Adipocyte (in vitro differentiated cells): ENCODE measurements around the gene SCNN1B.
"Not testable (repeated sequence)": the region's sequence is repeated elsewhere in the genome, so short reads cannot be mapped to it uniquely, and the experiment has no call there.

Experiments
- DNase-seq: peaks from one replicate; pipeline ENCODE4 v3.0.0-alpha.2; 2015; ENCODE audit warnings: low read depth
- H3K27me3 ChIP-seq: replicated peaks from 2 replicates; pipeline ENCODE4 v1.7.0; 2013; ENCODE audit warnings: mild to moderate bottlenecking, low read length, moderate library complexity; ENCODE audit not compliant: control insufficient read depth, insufficient read depth
- H3K36me3 ChIP-seq: 2 replicates; pipeline ENCODE4 v1.7.0; 2013; ENCODE audit warnings: low read length, mild to moderate bottlenecking, moderate library complexity; ENCODE audit not compliant: control insufficient read depth, insufficient read depth, severe bottlenecking
- H3K4me1 ChIP-seq: 2 replicates; pipeline ENCODE4 v1.7.0; 2013; ENCODE audit warnings: mild to moderate bottlenecking, low read length, moderate library complexity; ENCODE audit not compliant: control insufficient read depth, insufficient read depth
- H3K4me3 ChIP-seq: 2 replicates; pipeline ENCODE4 v1.7.0; 2013; ENCODE audit warnings: mild to moderate bottlenecking, low read length, moderate library complexity
- H3K9ac ChIP-seq: 2 replicates; pipeline ENCODE4 v1.7.0; 2013; ENCODE audit warnings: mild to moderate bottlenecking, low read length, moderate library complexity
- H3K9me3 ChIP-seq: 2 replicates; pipeline ENCODE4 v1.7.0; 2013; ENCODE audit warnings: mild to moderate bottlenecking, low read length, moderate library complexity; ENCODE audit not compliant: control insufficient read depth

The SCNN1B gene

GRCh38 chr16:23359092-23359760, 57.1 kb downstream of the SCNN1B start:
- no peak overlapping the region for H3K4me3 ChIP-seq
- no peaks in the 10 kb centered on the region for H3K4me1 ChIP-seq
- DNase-seq = no peak
- H3K9me3 ChIP-seq = no peaks in the 10 kb centered on the region
- H3K9ac ChIP-seq = no peak overlapping the region
- no peaks in the 10 kb centered on the region for H3K36me3 ChIP-seq
- peaks cover 10% of the 10 kb centered on the region for H3K27me3 ChIP-seq

- peaks cover 14% of the 10 kb centered on the region for H3K27me3 ChIP-seq
- no peaks in the 10 kb centered on the region for H3K4me1 ChIP-seq
- no peak overlapping the region for H3K9ac ChIP-seq
- no peak overlapping the region for H3K4me3 ChIP-seq
- H3K9me3 ChIP-seq = no peaks in the 10 kb centered on the region
- no peak for DNase-seq
- no peaks in the 10 kb centered on the region for H3K36me3 ChIP-seq
These were observed 60.6 kb downstream of the SCNN1B start for GRCh38 chr16:23362460-23363317.

GRCh38 chr16:23365602-23366240, 63.6 kb downstream of the SCNN1B start:
- H3K36me3 ChIP-seq = no peaks in the 10 kb centered on the region
- no peak overlapping the region for H3K4me3 ChIP-seq
- H3K9me3 ChIP-seq = no peaks in the 10 kb centered on the region
- H3K27me3 ChIP-seq = peaks cover 34% of the 10 kb centered on the region
- H3K4me1 ChIP-seq = no peaks in the 10 kb centered on the region
- H3K9ac ChIP-seq = no peak overlapping the region
- DNase-seq = no peak

GRCh38 chr16:23366341-23366740, 64.2 kb downstream of the SCNN1B start:
- not testable (repeated sequence) for H3K36me3 ChIP-seq, H3K9me3 ChIP-seq, H3K9ac ChIP-seq, H3K4me1 ChIP-seq, H3K4me3 ChIP-seq, DNase-seq
- H3K27me3 ChIP-seq = peaks cover 36% of the 10 kb centered on the region

- no peak for DNase-seq
- no peak overlapping the region for H3K4me3 ChIP-seq
- no peaks in the 10 kb centered on the region for H3K9me3 ChIP-seq
- no peaks in the 10 kb centered on the region for H3K4me1 ChIP-seq
- peaks cover 35% of the 10 kb centered on the region for H3K27me3 ChIP-seq
- no peak overlapping the region for H3K9ac ChIP-seq
- no peaks in the 10 kb centered on the region for H3K36me3 ChIP-seq
These were observed 65.5 kb downstream of the SCNN1B start for GRCh38 chr16:23367564-23367963.

GRCh38 chr16:23367988-23368387, 65.9 kb downstream of the SCNN1B start:
- no peak overlapping the region for H3K9ac ChIP-seq
- H3K4me3 ChIP-seq = no peak overlapping the region
- no peaks in the 10 kb centered on the region for H3K9me3 ChIP-seq
- H3K36me3 ChIP-seq = no peaks in the 10 kb centered on the region
- no peaks in the 10 kb centered on the region for H3K4me1 ChIP-seq
- peaks cover 32% of the 10 kb centered on the region for H3K27me3 ChIP-seq
- DNase-seq = no peak

GRCh38 chr16:23368469-23368868, 66.4 kb downstream of the SCNN1B start:
- H3K9me3 ChIP-seq = no peaks in the 10 kb centered on the region
- H3K4me3 ChIP-seq = no peak overlapping the region
- no peaks in the 10 kb centered on the region for H3K4me1 ChIP-seq
- peaks cover 30% of the 10 kb centered on the region for H3K27me3 ChIP-seq
- no peak overlapping the region for H3K9ac ChIP-seq
- DNase-seq = no peak
- H3K36me3 ChIP-seq = no peaks in the 10 kb centered on the region

GRCh38 chr16:23369416-23369815, 67.3 kb downstream of the SCNN1B start:
- Histone ChIP-seq H3K4me1 (no peaks in the 10 kb centered on the region), H3K4me3 (no peak overlapping the region), H3K9me3 (no peaks in the 10 kb centered on the region), H3K27me3 (peaks cover 30% of the 10 kb centered on the region), H3K36me3 (no peaks in the 10 kb centered on the region), H3K9ac (no peak overlapping the region)
- DNase-seq = no peak

- Histone ChIP-seq H3K4me3 (no peak overlapping the region), H3K27me3 (peaks cover 49% of the 10 kb centered on the region), H3K36me3 (no peaks in the 10 kb centered on the region), H3K4me1 (no peaks in the 10 kb centered on the region), H3K9ac (no peak overlapping the region), H3K9me3 (no peaks in the 10 kb centered on the region)
- no peak for DNase-seq
These were observed 69.3 kb downstream of the SCNN1B start for GRCh38 chr16:23371368-23371767.

- H3K27me3 ChIP-seq = peaks cover 49% of the 10 kb centered on the region
- no peaks in the 10 kb centered on the region for H3K4me1 ChIP-seq
- H3K9me3 ChIP-seq = no peaks in the 10 kb centered on the region
- no peak overlapping the region for H3K9ac ChIP-seq
- H3K36me3 ChIP-seq = no peaks in the 10 kb centered on the region
- DNase-seq = no peak
- H3K4me3 ChIP-seq = no peak overlapping the region
These were observed 71.5 kb downstream of the SCNN1B start for GRCh38 chr16:23373436-23374219.
